IPS-15b (cell line): ENCODE results near the gene KCP.

ENCODE experiments used
- H3K27me3 ChIP-seq: one replicate; pipeline ENCODE4 v1.6.1; 2013; ENCODE audit warnings: low read length; ENCODE audit not compliant: control insufficient read depth, insufficient read depth
- H3K36me3 ChIP-seq: one replicate; pipeline ENCODE4 v1.6.1; 2013; ENCODE audit warnings: low read length; ENCODE audit not compliant: control insufficient read depth, insufficient read depth
- H3K4me1 ChIP-seq: one replicate; pipeline ENCODE4 v1.6.1; 2013; ENCODE audit warnings: mild to moderate bottlenecking, low read length; ENCODE audit not compliant: control insufficient read depth, insufficient read depth
- H3K4me3 ChIP-seq: one replicate; pipeline ENCODE4 v1.5.1; 2013; ENCODE audit warnings: low read depth, low read length
- H3K9ac ChIP-seq: one replicate; pipeline ENCODE4 v1.6.1; 2013; ENCODE audit warnings: low read depth, mild to moderate bottlenecking, low read length
- H3K9me3 ChIP-seq: one replicate; pipeline ENCODE4 v1.6.1; 2013; ENCODE audit warnings: mild to moderate bottlenecking, low read length; ENCODE audit not compliant: control insufficient read depth, insufficient read depth

Gene KCP

DNA sequence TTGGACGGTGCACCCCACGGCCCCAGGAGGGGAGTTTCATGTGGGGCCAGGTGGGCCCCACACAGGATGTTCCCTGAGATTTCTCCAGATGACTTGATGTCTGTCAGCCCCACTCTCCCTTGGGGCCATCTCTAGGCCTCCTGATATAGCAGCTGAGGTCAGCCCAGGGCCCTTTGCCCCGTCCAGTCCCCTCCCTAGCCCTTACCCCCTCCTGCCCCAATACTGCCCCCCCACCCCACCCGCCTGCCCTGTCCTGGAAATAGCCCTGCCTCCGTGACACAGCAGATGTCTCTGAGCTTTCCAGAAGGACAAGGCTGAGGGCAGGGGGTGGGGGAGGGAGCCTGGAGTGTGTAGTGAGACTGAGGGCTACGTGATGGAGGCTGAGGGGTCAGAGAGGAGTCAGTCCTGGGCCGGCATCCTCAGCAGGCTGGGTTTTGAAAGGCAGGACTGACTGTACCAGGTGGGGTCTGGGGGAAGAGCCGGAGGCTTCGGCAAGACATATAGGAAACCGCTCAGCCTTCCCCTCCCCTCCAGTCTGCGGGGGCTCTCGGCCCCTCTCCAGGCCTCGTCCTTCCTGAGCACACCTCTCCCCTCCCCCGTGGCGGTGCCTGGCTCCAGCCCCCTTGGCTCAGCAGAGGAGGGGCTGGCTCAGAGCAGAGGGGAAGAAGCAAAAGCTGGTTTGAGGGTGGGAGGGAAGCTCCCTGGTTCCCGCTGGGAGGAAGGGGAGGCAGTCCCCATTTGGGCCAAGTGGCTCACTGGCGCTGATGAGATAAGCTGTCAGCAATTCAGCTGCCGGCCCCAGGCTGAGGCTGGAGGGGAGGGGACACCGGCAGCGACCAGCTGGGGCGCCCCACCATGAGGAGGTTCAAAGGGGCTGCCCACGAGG, 78.3 kb downstream of the KCP start:
- Histone ChIP-seq H3K4me3 (peak overlapping the region; percentile 63), H3K36me3 (peaks cover 5% of the 10 kb centered on the region), H3K9ac (no peak overlapping the region)

DNA sequence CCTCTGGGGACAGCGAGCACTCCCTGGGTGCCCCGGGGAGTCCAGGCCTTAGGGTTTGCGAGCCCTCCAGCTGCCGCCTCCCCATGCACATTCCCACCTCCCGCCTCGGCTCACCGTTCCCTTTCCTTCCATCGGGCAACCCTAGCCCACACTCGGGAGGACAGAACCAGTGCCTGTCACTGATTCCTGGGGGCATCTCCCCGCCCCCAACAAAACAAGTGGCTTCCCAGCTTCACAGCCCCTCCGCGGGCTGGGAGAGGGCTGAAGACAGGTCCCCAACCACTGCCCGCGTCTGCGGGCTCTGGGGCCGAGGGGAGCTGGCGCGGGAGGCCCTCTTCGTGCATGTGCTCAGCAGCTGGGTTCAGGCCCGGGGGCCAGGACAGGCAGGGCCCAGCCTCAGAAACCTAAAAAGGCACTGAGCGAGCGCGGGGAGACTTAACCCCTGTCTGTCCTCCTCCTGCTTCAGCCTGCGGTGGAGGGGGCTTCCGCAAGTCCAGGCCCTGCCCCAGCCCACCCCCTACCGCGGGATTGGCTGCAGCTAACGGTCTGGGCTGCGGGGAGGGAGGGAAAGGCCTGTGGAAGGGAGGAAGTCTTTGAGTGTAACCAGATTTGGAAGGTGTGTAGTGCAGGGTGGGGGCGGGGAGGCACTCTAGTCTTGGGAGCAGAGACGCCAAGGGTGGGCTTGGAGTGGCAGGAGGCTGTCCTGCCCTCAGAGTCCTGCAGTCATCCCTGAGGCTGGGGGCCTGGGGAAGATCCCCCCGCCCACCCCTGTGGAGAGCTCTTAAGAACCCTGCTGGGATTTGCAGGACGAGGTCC, 79.1 kb downstream of the KCP start:
- H3K27me3 ChIP-seq, result peaks cover 15% of the 10 kb centered on the region
- H3K4me1 ChIP-seq, result peaks cover 5% of the 10 kb centered on the region
- H3K36me3 ChIP-seq, result peaks cover 4% of the 10 kb centered on the region
- peak overlapping the region; percentile 65 for H3K9ac ChIP-seq
- H3K4me3 ChIP-seq, result peak overlapping the region; percentile 63
- no peaks in the 10 kb centered on the region for H3K9me3 ChIP-seq

More for the DNA sequence above, 78.3 kb downstream of the KCP start:
- Histone ChIP-seq H3K9me3 (no peaks in the 10 kb centered on the region), H3K4me1 (peaks cover 5% of the 10 kb centered on the region), H3K27me3 (peaks cover 15% of the 10 kb centered on the region)

DNA sequence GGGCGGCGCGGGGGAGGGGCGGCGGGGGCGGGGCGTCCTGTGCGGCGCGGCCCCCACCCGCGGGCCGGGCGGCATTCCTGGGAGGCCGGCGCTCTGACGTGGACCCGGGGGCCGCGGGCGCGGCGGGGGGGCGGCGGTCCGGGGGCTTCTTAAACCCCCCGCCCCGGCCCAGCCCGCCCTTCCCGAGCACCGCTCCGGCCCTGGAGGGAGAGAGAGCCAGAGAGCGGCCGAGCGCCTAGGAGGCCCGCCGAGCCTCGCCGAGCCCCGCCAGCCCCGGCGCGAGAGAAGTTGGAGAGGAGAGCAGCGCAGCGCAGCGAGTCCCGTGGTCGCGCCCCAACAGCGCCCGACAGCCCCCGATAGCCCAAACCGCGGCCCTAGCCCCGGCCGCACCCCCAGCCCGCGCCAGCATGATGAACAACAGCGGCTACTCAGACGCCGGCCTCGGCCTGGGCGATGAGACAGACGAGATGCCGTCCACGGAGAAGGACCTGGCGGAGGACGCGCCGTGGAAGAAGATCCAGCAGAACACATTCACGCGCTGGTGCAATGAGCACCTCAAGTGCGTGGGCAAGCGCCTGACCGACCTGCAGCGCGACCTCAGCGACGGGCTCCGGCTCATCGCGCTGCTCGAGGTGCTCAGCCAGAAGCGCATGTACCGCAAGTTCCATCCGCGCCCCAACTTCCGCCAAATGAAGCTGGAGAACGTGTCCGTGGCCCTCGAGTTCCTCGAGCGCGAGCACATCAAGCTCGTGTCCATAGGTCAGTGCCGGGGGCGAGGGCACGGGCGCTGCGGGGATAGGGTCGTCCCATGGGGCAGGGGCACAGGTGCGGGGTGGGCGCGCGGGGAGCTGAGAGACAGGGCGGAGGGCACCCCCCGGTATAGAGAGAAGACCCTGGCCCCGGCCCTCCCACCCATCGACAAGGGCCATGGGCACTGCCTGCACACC, 80.0 kb downstream of the KCP start, which contains the start of gene FLNC:
Gene FLNC, plus strand, starts transcription at position 176 of the 947 bp plus-strand sequence. Its CDS starts 232 bp downstream, at position 408.
- Histone ChIP-seq H3K4me1 (peaks cover 5% of the 10 kb centered on the region), H3K9ac (peak within 1 kb of the TSS; percentile 65), H3K9me3 (no peaks in the 10 kb centered on the region), H3K36me3 (no peaks in the 10 kb centered on the region), H3K4me3 (peak within 1 kb of the TSS; percentile 63), H3K27me3 (peaks cover 15% of the 10 kb centered on the region)

DNA sequence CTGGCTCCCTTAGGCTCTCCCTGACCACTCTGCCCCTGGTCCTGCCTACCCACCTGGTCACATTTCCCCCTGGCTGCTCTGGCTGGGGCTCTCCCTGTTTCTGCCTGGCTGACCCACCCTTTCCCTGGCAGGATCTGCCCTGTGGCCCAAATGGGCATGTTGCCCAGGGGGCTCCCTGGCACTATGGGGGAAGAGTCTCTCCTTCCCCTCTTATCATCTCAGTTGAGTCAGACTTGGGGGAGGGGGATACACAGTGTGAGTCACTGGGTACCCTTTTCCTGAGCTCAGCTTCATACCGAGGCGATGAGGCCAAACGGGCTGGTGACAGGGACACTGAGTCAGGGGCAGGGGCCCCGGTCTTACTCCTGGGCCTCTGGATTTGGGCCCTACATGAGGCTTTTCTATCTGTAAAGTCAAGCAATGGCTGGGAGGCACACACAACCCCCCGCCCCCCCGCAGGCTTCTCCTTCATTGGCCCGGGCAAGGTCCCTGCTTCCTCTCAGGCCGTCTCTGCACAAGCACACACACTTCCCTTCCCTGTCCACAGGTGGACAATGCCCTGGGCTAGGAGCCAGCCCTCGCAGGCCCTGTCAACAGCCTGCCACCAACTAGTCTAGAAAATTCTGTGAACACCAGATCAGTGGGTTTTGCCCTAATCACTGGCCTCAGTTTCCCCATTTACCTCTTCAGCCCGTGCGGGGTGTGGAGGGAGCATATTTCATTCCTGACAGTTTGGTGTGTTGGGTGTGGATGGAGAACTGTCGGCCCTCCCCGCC, 80.9 kb downstream of the KCP start:
- Histone ChIP-seq H3K4me3 (peak overlapping the region; percentile 35), H3K9ac (no peak overlapping the region)

DNA sequence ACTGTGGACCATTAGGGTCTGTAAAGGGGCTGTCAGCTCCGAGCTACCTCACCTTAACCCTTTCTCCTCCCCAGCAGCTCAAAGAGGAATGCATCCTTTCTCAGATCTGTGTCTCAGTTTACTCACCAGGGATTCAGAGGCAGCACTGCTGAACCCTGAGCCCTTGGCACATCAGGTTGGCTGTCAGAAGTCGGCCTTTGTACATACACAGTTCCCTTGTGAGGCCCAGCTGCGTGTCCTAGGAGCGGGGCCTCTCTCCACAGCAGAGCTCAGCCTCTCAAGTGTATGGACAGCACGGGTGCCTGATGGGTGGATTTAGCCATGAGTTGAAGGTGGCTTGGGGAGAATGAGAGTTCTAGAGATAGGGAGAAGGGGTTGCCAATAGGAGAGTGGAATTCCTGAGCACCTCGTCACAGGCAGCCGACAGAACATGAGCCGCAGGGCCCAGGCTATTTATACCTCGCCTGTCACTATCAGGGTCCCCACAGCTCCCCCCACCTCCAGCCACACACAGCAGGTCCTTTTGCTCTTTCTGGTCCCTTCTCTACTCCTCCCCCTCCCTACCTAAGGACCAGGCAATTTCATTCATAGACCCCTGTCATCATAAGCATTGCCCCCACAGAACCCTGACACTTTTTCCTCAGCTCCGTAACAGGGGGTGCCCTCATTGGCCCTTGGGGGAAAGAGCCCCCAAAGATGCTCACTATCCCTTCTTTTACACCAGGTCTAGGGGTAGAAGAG, 82.4 kb downstream of the KCP start:
- Histone ChIP-seq H3K9me3 (no peaks in the 10 kb centered on the region), H3K36me3 (no peaks in the 10 kb centered on the region), H3K4me1 (peaks cover 5% of the 10 kb centered on the region), H3K9ac (no peak overlapping the region), H3K27me3 (peaks cover 15% of the 10 kb centered on the region), H3K4me3 (no peak overlapping the region)

More for the DNA sequence above, 80.9 kb downstream of the KCP start:
- peaks cover 15% of the 10 kb centered on the region for H3K27me3 ChIP-seq
- peaks cover 5% of the 10 kb centered on the region for H3K4me1 ChIP-seq
- no peaks in the 10 kb centered on the region for H3K9me3 ChIP-seq
- H3K36me3 ChIP-seq, result no peaks in the 10 kb centered on the region

DNA sequence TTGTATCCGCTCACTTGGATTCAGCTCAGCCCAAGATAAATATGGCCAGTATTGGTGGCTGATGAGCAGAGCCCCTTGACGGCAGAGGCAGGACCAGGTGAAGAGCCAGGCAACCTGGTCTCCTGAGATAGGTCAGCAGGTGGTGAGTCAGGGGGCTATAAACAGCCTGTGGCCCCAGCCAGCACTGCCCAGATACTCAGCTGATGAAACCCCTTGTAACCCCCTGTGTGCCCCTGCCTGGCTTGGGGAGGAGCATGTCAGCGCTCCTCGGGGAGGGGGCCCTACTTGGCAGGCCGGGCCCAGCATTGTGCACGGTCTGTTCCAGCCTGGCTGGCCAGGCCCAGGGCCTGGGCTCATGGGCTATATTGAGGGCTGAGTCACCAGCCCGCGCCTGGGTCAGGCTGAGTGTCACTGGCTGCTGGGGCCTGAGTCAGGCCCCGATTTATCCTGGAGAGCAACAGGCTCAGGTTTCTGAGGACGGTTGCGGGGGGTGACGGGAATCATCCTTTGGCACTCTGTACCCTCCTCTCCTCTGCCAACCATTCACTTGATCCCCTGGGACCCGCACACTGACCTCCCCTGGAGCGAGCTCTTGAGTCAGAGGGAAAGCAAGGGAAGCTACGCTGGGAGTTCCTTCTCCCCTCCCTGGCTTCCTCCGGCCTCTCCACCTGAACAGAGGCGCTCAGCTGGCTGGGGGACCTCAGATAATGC, 83.1 kb downstream of the KCP start:
- no peak overlapping the region for H3K4me3 ChIP-seq
- H3K4me1 ChIP-seq, result peaks cover 5% of the 10 kb centered on the region
- no peaks in the 10 kb centered on the region for H3K9me3 ChIP-seq
- no peak overlapping the region for H3K9ac ChIP-seq
- H3K27me3 ChIP-seq, result peaks cover 15% of the 10 kb centered on the region
- H3K36me3 ChIP-seq, result no peaks in the 10 kb centered on the region

DNA sequence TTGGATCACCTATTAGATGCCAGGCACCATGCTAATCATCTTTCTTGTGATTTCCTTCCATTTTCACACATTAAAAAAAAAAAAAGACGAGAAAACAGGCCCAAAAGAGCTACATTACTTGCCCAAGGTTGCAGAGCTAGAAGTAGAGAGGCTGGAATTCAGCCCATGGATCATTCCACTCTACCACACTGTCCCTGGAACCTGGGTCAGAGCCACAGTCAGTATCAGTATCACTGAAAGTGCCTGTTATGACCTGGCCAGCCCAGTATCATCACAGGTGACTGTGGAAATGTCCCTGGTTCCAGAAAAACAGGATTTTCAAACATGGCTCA, 83.6 kb downstream of the KCP start:
- peaks cover 5% of the 10 kb centered on the region for H3K4me1 ChIP-seq
- peaks cover 15% of the 10 kb centered on the region for H3K27me3 ChIP-seq
- H3K9me3 ChIP-seq, result no peaks in the 10 kb centered on the region
- H3K4me3 ChIP-seq, result no peak overlapping the region
- no peak overlapping the region for H3K9ac ChIP-seq
- H3K36me3 ChIP-seq, result no peaks in the 10 kb centered on the region
